Islet precursor cell (in vitro differentiated cells): ENCODE measurements around the gene MSI1.

Experiments used
- DNase-seq: peaks from one replicate; pipeline ENCODE4 v3.0.0-alpha.2; 2018

Gene MSI1

GRCh38 chr12:120376934-120377572, 8.1 kb upstream of the MSI1 start:
- DNase-seq: no peak

GRCh38 chr12:120376416-120376815, 7.5 kb upstream of the MSI1 start:
- DNase-seq: peak; percentile 89

GRCh38 chr12:120376009-120376408, 7.0 kb upstream of the MSI1 start:
- no peak for DNase-seq

GRCh38 chr12:120373683-120374082, 4.7 kb upstream of the MSI1 start:
- no peak for DNase-seq

- DNase-seq: no peak
Measured at GRCh38 chr12:120370343-120371243, 1.6 kb upstream of the MSI1 start.

- peak; percentile 60 for DNase-seq
Measured at GRCh38 chr12:120369603-120370342, 809 bp upstream of the MSI1 start.

GRCh38 chr12:120367924-120368788, 808 bp downstream of the MSI1 start:
- DNase-seq: peak; percentile 76

GRCh38 chr12:120367233-120367923, 1.6 kb downstream of the MSI1 start:
- peak; percentile 88 for DNase-seq

- peak; percentile 92 for DNase-seq
Measured at GRCh38 chr12:120366845-120367232, 2.1 kb downstream of the MSI1 start.

- DNase-seq: no peak
Measured at GRCh38 chr12:120366341-120366705, 2.6 kb downstream of the MSI1 start.

GRCh38 chr12:120365675-120366340, 3.2 kb downstream of the MSI1 start:
- no peak for DNase-seq

GRCh38 chr12:120364487-120364886, 4.5 kb downstream of the MSI1 start:
- no peak for DNase-seq

- no peak for DNase-seq
Measured at GRCh38 chr12:120363274-120363855, 5.6 kb downstream of the MSI1 start.

GRCh38 chr12:120362516-120363273, 6.3 kb downstream of the MSI1 start:
- no peak for DNase-seq

GRCh38 chr12:120361506-120362208, 7.3 kb downstream of the MSI1 start:
- DNase-seq: peak; percentile 98

GRCh38 chr12:120359128-120359527, 9.8 kb downstream of the MSI1 start:
- no peak for DNase-seq

- peak; percentile 99 for DNase-seq
Measured at GRCh38 chr12:120358412-120359100, 10.4 kb downstream of the MSI1 start.

GRCh38 chr12:120357104-120357503, 11.9 kb downstream of the MSI1 start:
- DNase-seq: no peak

GRCh38 chr12:120356567-120357030, 12.4 kb downstream of the MSI1 start:
- DNase-seq: peak; percentile 100
